ENCODE results near the gene CUEDC1.

The CUEDC1 gene

GRCh38 chr17:57894848-57895247, 60.4 kb downstream of the CUEDC1 start:
- DNase-seq (ENCODE audit: low read depth): no peak
- H3K4me3 ChIP-seq (ENCODE audit: control insufficient read depth, low read depth, low read length): no peak overlapping the region
- no peak for TF ChIP-seq CTCF (conservative IDR thresholded peaks at IDR 0.05; ENCODE audit: control insufficient read depth, insufficient read depth, low read depth, low read length)

- peak; percentile 99 for DNase-seq (ENCODE audit: low read depth)
- peak overlapping the region; percentile 6 for H3K4me3 ChIP-seq (ENCODE audit: control insufficient read depth, low read depth, low read length)
- no peak for TF ChIP-seq CTCF (conservative IDR thresholded peaks at IDR 0.05; ENCODE audit: control insufficient read depth, insufficient read depth, low read depth, low read length)
Measured at GRCh38 chr17:57892820-57893595, 62.2 kb downstream of the CUEDC1 start.

- peak; percentile 88 for DNase-seq (ENCODE audit: low read depth)
- no peak overlapping the region for H3K4me3 ChIP-seq (ENCODE audit: control insufficient read depth, low read depth, low read length)
- peak; percentile 99 for TF ChIP-seq CTCF (conservative IDR thresholded peaks at IDR 0.05; ENCODE audit: control insufficient read depth, insufficient read depth, low read depth, low read length)
Measured at GRCh38 chr17:57892146-57892819, 62.9 kb downstream of the CUEDC1 start.

GRCh38 chr17:57890857-57891232, 64.4 kb downstream of the CUEDC1 start:
- no peak for TF ChIP-seq CTCF (conservative IDR thresholded peaks at IDR 0.05; ENCODE audit: control insufficient read depth, insufficient read depth, low read depth, low read length)
- no peak overlapping the region for H3K4me3 ChIP-seq (ENCODE audit: control insufficient read depth, low read depth, low read length)
- no peak for DNase-seq (ENCODE audit: low read depth)

GRCh38 chr17:57889892-57890856, 65.0 kb downstream of the CUEDC1 start:
- DNase-seq (ENCODE audit: low read depth): peak; percentile 81
- H3K4me3 ChIP-seq (ENCODE audit: control insufficient read depth, low read depth, low read length): no peak overlapping the region
- TF ChIP-seq CTCF (conservative IDR thresholded peaks at IDR 0.05; ENCODE audit: control insufficient read depth, insufficient read depth, low read depth, low read length): no peak

GRCh38 chr17:57889252-57889651, 66.0 kb downstream of the CUEDC1 start:
- DNase-seq (ENCODE audit: low read depth): no peak
- no peak for TF ChIP-seq CTCF (conservative IDR thresholded peaks at IDR 0.05; ENCODE audit: control insufficient read depth, insufficient read depth, low read depth, low read length)
- no peak overlapping the region for H3K4me3 ChIP-seq (ENCODE audit: control insufficient read depth, low read depth, low read length)

Measured in fibroblast of mammary gland (primary cell).